ENCODE data around the gene MAGI3.

Gene MAGI3

GRCh38 chr1:113416496-113416895, 26.2 kb downstream of the MAGI3 start:
- Histone ChIP-seq H3K4me3 (ENCODE audit: low read length) (no peak overlapping the region), H3K9me3 (ENCODE audit: control insufficient read depth, insufficient read depth, low read length) (no peaks in the 10 kb centered on the region), H3K27me3 (ENCODE audit: control insufficient read depth, insufficient read depth, low read length) (no peaks in the 10 kb centered on the region), H3K36me3 (ENCODE audit: control insufficient read depth, insufficient read depth, low read length) (no peaks in the 10 kb centered on the region), H3K27ac (ENCODE audit: low read length) (no peak overlapping the region), H3K4me1 (ENCODE audit: control insufficient read depth, insufficient read depth, low read length) (no peaks in the 10 kb centered on the region)
- no peak for DNase-seq (ENCODE audit: low read depth, low spot score)
- WGBS (ENCODE audit: insufficient coverage, insufficient read length): 100% methylated on average over 1 of the region's 2 CpGs

GRCh38 chr1:113422315-113423068, 32.2 kb downstream of the MAGI3 start:
- H3K4me1 ChIP-seq (ENCODE audit: control insufficient read depth, insufficient read depth, low read length): no peaks in the 10 kb centered on the region; the same call in 1 of the 2 replicates
- DNase-seq (ENCODE audit: low read depth, low spot score): no peak
- H3K4me3 ChIP-seq (ENCODE audit: low read length): no peak overlapping the region
- H3K9me3 ChIP-seq (ENCODE audit: control insufficient read depth, insufficient read depth, low read length): no peaks in the 10 kb centered on the region
- H3K36me3 ChIP-seq (ENCODE audit: control insufficient read depth, insufficient read depth, low read length): no peaks in the 10 kb centered on the region
- no peak overlapping the region for H3K27ac ChIP-seq (ENCODE audit: low read length)
- no peaks in the 10 kb centered on the region for H3K27me3 ChIP-seq (ENCODE audit: control insufficient read depth, insufficient read depth, low read length)
- no CpG with 5 or more reads among the region's 26 CpGs for WGBS (ENCODE audit: insufficient coverage, insufficient read length)

GRCh38 chr1:113423826-113424225, 33.5 kb downstream of the MAGI3 start:
- Histone ChIP-seq H3K4me1 (ENCODE audit: control insufficient read depth, insufficient read depth, low read length) (no peaks in the 10 kb centered on the region; the same call in 1 of the 2 replicates), H3K36me3 (ENCODE audit: control insufficient read depth, insufficient read depth, low read length) (no peaks in the 10 kb centered on the region), H3K9me3 (ENCODE audit: control insufficient read depth, insufficient read depth, low read length) (no peaks in the 10 kb centered on the region), H3K4me3 (ENCODE audit: low read length) (no peak overlapping the region), H3K27me3 (ENCODE audit: control insufficient read depth, insufficient read depth, low read length) (no peaks in the 10 kb centered on the region), H3K27ac (ENCODE audit: low read length) (no peak overlapping the region)
- no peak for DNase-seq (ENCODE audit: low read depth, low spot score)
- no CpG with 5 or more reads among the region's 14 CpGs for WGBS (ENCODE audit: insufficient coverage, insufficient read length)

- H3K27me3 ChIP-seq (ENCODE audit: control insufficient read depth, insufficient read depth, low read length): no peaks in the 10 kb centered on the region
- no peaks in the 10 kb centered on the region; the same call in 1 of the 2 replicates for H3K4me1 ChIP-seq (ENCODE audit: control insufficient read depth, insufficient read depth, low read length)
- H3K9me3 ChIP-seq (ENCODE audit: control insufficient read depth, insufficient read depth, low read length): no peaks in the 10 kb centered on the region
- H3K4me3 ChIP-seq (ENCODE audit: low read length): no peak overlapping the region
- H3K27ac ChIP-seq (ENCODE audit: low read length): no peak overlapping the region
- no peak for DNase-seq (ENCODE audit: low read depth, low spot score)
- H3K36me3 ChIP-seq (ENCODE audit: control insufficient read depth, insufficient read depth, low read length): no peaks in the 10 kb centered on the region
- no CpG with 5 or more reads among the region's 3 CpGs for WGBS (ENCODE audit: insufficient coverage, insufficient read length)
Measured at GRCh38 chr1:113429461-113430153, 39.3 kb downstream of the MAGI3 start.

GRCh38 chr1:113433184-113433583, 42.9 kb downstream of the MAGI3 start:
- DNase-seq (ENCODE audit: low read depth, low spot score): no peak
- no peak overlapping the region for H3K4me3 ChIP-seq (ENCODE audit: low read length)
- H3K4me1 ChIP-seq (ENCODE audit: control insufficient read depth, insufficient read depth, low read length): no peaks in the 10 kb centered on the region
- no peak overlapping the region for H3K27ac ChIP-seq (ENCODE audit: low read length)
- H3K36me3 ChIP-seq (ENCODE audit: control insufficient read depth, insufficient read depth, low read length): no peaks in the 10 kb centered on the region
- no peaks in the 10 kb centered on the region for H3K9me3 ChIP-seq (ENCODE audit: control insufficient read depth, insufficient read depth, low read length)
- H3K27me3 ChIP-seq (ENCODE audit: control insufficient read depth, insufficient read depth, low read length): no peaks in the 10 kb centered on the region

- DNase-seq (ENCODE audit: low read depth, low spot score): no peak
- Histone ChIP-seq H3K36me3 (ENCODE audit: control insufficient read depth, insufficient read depth, low read length) (no peaks in the 10 kb centered on the region), H3K27me3 (ENCODE audit: control insufficient read depth, insufficient read depth, low read length) (no peaks in the 10 kb centered on the region), H3K4me3 (ENCODE audit: low read length) (no peak overlapping the region), H3K4me1 (ENCODE audit: control insufficient read depth, insufficient read depth, low read length) (no peaks in the 10 kb centered on the region), H3K27ac (ENCODE audit: low read length) (no peak overlapping the region), H3K9me3 (ENCODE audit: control insufficient read depth, insufficient read depth, low read length) (no peaks in the 10 kb centered on the region)
- WGBS (ENCODE audit: insufficient coverage, insufficient read length): no CpG with 5 or more reads among the region's 2 CpGs
Measured at GRCh38 chr1:113434081-113434873, 44.0 kb downstream of the MAGI3 start.

GRCh38 chr1:113434874-113435175, 44.5 kb downstream of the MAGI3 start:
- H3K4me1 ChIP-seq (ENCODE audit: control insufficient read depth, insufficient read depth, low read length): no peaks in the 10 kb centered on the region

GRCh38 chr1:113437554-113438341, 47.4 kb downstream of the MAGI3 start:
- no CpG with 5 or more reads among the region's 3 CpGs for WGBS (ENCODE audit: insufficient coverage, insufficient read length)
- Histone ChIP-seq H3K27me3 (ENCODE audit: control insufficient read depth, insufficient read depth, low read length) (no peaks in the 10 kb centered on the region), H3K27ac (ENCODE audit: low read length) (no peak overlapping the region), H3K36me3 (ENCODE audit: control insufficient read depth, insufficient read depth, low read length) (no peaks in the 10 kb centered on the region), H3K4me1 (ENCODE audit: control insufficient read depth, insufficient read depth, low read length) (peaks cover 1% of the 10 kb centered on the region; the same call in 1 of the 2 replicates), H3K9me3 (ENCODE audit: control insufficient read depth, insufficient read depth, low read length) (no peaks in the 10 kb centered on the region), H3K4me3 (ENCODE audit: low read length) (no peak overlapping the region)
- DNase-seq (ENCODE audit: low read depth, low spot score): no peak

More at GRCh38 chr1:113434874-113435175, 44.5 kb downstream of the MAGI3 start:
- Histone ChIP-seq H3K9me3 (ENCODE audit: control insufficient read depth, insufficient read depth, low read length) (no peaks in the 10 kb centered on the region), H3K36me3 (ENCODE audit: control insufficient read depth, insufficient read depth, low read length) (no peaks in the 10 kb centered on the region), H3K27ac (ENCODE audit: low read length) (no peak overlapping the region), H3K4me3 (ENCODE audit: low read length) (no peak overlapping the region), H3K27me3 (ENCODE audit: control insufficient read depth, insufficient read depth, low read length) (no peaks in the 10 kb centered on the region)
- WGBS (ENCODE audit: insufficient coverage, insufficient read length): no CpG with 5 or more reads among the region's 2 CpGs
- DNase-seq (ENCODE audit: low read depth, low spot score): no peak

GRCh38 chr1:113438505-113439276, 48.4 kb downstream of the MAGI3 start:
- no peak overlapping the region for H3K4me3 ChIP-seq (ENCODE audit: low read length)
- H3K36me3 ChIP-seq (ENCODE audit: control insufficient read depth, insufficient read depth, low read length): no peaks in the 10 kb centered on the region
- H3K27me3 ChIP-seq (ENCODE audit: control insufficient read depth, insufficient read depth, low read length): no peaks in the 10 kb centered on the region
- no peak for DNase-seq (ENCODE audit: low read depth, low spot score)
- H3K4me1 ChIP-seq (ENCODE audit: control insufficient read depth, insufficient read depth, low read length): peaks cover 1% of the 10 kb centered on the region; the same call in 1 of the 2 replicates
- no peak overlapping the region for H3K27ac ChIP-seq (ENCODE audit: low read length)
- no peaks in the 10 kb centered on the region for H3K9me3 ChIP-seq (ENCODE audit: control insufficient read depth, insufficient read depth, low read length)
- no CpG with 5 or more reads among the region's 3 CpGs for WGBS (ENCODE audit: insufficient coverage, insufficient read length)

Measured in iPS DF 6.9 (cell line).